Keratinocyte (primary cell): ENCODE data around the gene KIF21A. TPM values are rescaled to one million over a fixed set of nuclear protein-coding genes. Genes with fewer than 3 reads are reported as not detected.
A peak's percentile ranks its signal among the peaks of the same experiment; 100 is the strongest.

Experiments
- DNase-seq: peaks from one replicate; pipeline ENCODE4 v3.0.0-alpha.2; 2011; ENCODE audit warnings: low read depth, missing footprints, low spot score
- FAIRE-seq: peaks from 2 replicates; lab custom pipeline; 2011; peaks lifted over from hg19 to GRCh38; lab: Jason Lieb, UNC
- H2AFZ ChIP-seq: 2 replicates; pipeline ENCODE4 v1.6.0; 2012; ENCODE audit warnings: low read length, control low read depth, inconsistent platforms; ENCODE audit not compliant: control insufficient read depth
- H3K27ac ChIP-seq: 2 replicates; pipeline ENCODE4 v1.5.1; 2011; ENCODE audit warnings: low read length; ENCODE audit not compliant: control insufficient read depth, insufficient read depth
- H3K27me3 ChIP-seq: 3 replicates; pipeline ENCODE4 v1.6.0; 2011; ENCODE audit warnings: low read length; ENCODE audit not compliant: control insufficient read depth, insufficient read depth; ENCODE audit errors: extremely low read depth
- H3K36me3 ChIP-seq, 2 experiments: 2 replicates in 1 of 2; 3 replicates in 1 of 2; pipeline ENCODE4 v1.5.1; 2011; ENCODE audit warnings: low read length in 2 of 2, mild to moderate bottlenecking in 1 of 2; ENCODE audit not compliant: control insufficient read depth in 2 of 2, insufficient read depth in 2 of 2; ENCODE audit errors: extremely low read depth in 1 of 2
- H3K4me1 ChIP-seq: 3 replicates; pipeline ENCODE4 v1.5.1; 2011; ENCODE audit warnings: low read length; ENCODE audit not compliant: control insufficient read depth, insufficient read depth; ENCODE audit errors: extremely low read depth
- H3K4me2 ChIP-seq: 3 replicates; pipeline ENCODE4 v1.6.0; 2011; ENCODE audit warnings: low read depth, low read length; ENCODE audit not compliant: control insufficient read depth, insufficient read depth; ENCODE audit errors: extremely low read depth
- H3K4me3 ChIP-seq, 3 experiments: fragments of 200-600 bp in 1 of 3; sonication (generic) in 1 of 3; 2 replicates in 2 of 3; 3 replicates in 1 of 3; pipeline ENCODE4 v1.5.1; 2011 to 2016; ENCODE audit warnings: low read length in 3 of 3, mild to moderate bottlenecking in 3 of 3, control low read depth in 2 of 3, inconsistent platforms in 1 of 3, low read depth in 1 of 3, mixed read lengths in 1 of 3, mixed run types in 1 of 3, moderate library complexity in 1 of 3; ENCODE audit not compliant: control insufficient read depth in 2 of 3, insufficient read depth in 2 of 3; ENCODE audit errors: extremely low read depth in 1 of 3
- H3K79me2 ChIP-seq: 2 replicates; pipeline ENCODE4 v1.6.0; 2012; ENCODE audit warnings: low read length; ENCODE audit not compliant: control insufficient read depth, insufficient read depth
- H3K9ac ChIP-seq: 3 replicates; pipeline ENCODE4 v1.6.0; 2011; ENCODE audit warnings: low read length; ENCODE audit not compliant: control insufficient read depth, insufficient read depth; ENCODE audit errors: extremely low read depth
- H3K9me1 ChIP-seq: 3 replicates; pipeline ENCODE4 v1.6.0; 2011; ENCODE audit warnings: low read length; ENCODE audit not compliant: control insufficient read depth, insufficient read depth; ENCODE audit errors: extremely low read depth
- H3K9me3 ChIP-seq: 2 replicates; pipeline ENCODE4 v1.5.1; 2012; ENCODE audit warnings: low read depth, low read length; ENCODE audit not compliant: control insufficient read depth
- H4K20me1 ChIP-seq: 3 replicates; pipeline ENCODE4 v1.6.0; 2011; ENCODE audit warnings: low read length; ENCODE audit not compliant: control insufficient read depth, insufficient read depth; ENCODE audit errors: extremely low read depth
- CTCF ChIP-seq, 3 experiments: IDR thresholded peaks in 1 of 3; conservative IDR thresholded peaks in 1 of 3; optimal IDR thresholded peaks in 1 of 3; 2 replicates in 2 of 3; 3 replicates in 1 of 3; pipeline versions ENCODE3 to v1.5.1; 2011; ENCODE audit warnings: low read length in 3 of 3, mild to moderate bottlenecking in 3 of 3, moderate library complexity in 2 of 3, control low read depth in 1 of 3, inconsistent platforms in 1 of 3; ENCODE audit not compliant: insufficient read depth in 2 of 3; ENCODE audit errors: extremely low read depth in 1 of 3
- EZH2 ChIP-seq: IDR thresholded peaks from one replicate; pipeline ENCODE4 v1.6.1; 2012; ENCODE audit warnings: inconsistent platforms, mild to moderate bottlenecking, low read length, moderate library complexity
- dilution Hi-C: fragments of 300-500 bp; cut with MboI; formaldehyde crosslinking; loops from one replicate; pipeline ENCODE4 v1.7.0; 2020; ENCODE audit warnings: low sequenced_read_pairs; ENCODE audit not compliant: extremely low pct_ligation_motif_present
- polyA minus RNA-seq, 3 experiments: library from RNA; depleted of rRNA, polyadenylated mRNA; stranded (reverse); fragments of >200 nt; gene quantifications; 1 replicate in 1 of 3; 2 replicates in 1 of 3; 3 replicates in 1 of 3; pipeline ENCODE4 v1.2.3, GENCODE V29; 2011
- polyA plus RNA-seq, 5 experiments: library from polyadenylated mRNA; depleted of rRNA in 3 of 5; stranded (reverse) in 3 of 5; stranded (forward) in 1 of 5; unstranded in 1 of 5; fragments of >200 nt; gene quantifications; 1 replicate in 1 of 5; 2 replicates in 3 of 5; 3 replicates in 1 of 5; pipeline versions ENCODE4 v1.2.1 to v1.2.3, GENCODE V29; 2011 to 2012; ENCODE audit warnings: missing spikeins in 2 of 5, low read depth in 1 of 5, low replicate concordance in 1 of 5

The KIF21A gene, protein sequence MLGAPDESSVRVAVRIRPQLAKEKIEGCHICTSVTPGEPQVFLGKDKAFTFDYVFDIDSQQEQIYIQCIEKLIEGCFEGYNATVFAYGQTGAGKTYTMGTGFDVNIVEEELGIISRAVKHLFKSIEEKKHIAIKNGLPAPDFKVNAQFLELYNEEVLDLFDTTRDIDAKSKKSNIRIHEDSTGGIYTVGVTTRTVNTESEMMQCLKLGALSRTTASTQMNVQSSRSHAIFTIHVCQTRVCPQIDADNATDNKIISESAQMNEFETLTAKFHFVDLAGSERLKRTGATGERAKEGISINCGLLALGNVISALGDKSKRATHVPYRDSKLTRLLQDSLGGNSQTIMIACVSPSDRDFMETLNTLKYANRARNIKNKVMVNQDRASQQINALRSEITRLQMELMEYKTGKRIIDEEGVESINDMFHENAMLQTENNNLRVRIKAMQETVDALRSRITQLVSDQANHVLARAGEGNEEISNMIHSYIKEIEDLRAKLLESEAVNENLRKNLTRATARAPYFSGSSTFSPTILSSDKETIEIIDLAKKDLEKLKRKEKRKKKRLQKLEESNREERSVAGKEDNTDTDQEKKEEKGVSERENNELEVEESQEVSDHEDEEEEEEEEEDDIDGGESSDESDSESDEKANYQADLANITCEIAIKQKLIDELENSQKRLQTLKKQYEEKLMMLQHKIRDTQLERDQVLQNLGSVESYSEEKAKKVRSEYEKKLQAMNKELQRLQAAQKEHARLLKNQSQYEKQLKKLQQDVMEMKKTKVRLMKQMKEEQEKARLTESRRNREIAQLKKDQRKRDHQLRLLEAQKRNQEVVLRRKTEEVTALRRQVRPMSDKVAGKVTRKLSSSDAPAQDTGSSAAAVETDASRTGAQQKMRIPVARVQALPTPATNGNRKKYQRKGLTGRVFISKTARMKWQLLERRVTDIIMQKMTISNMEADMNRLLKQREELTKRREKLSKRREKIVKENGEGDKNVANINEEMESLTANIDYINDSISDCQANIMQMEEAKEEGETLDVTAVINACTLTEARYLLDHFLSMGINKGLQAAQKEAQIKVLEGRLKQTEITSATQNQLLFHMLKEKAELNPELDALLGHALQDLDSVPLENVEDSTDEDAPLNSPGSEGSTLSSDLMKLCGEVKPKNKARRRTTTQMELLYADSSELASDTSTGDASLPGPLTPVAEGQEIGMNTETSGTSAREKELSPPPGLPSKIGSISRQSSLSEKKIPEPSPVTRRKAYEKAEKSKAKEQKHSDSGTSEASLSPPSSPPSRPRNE (N-terminal part only)
- polyA plus RNA-seq = 17.2 to 27.5 TPM (median 21.1 TPM) in 3 replicates
- polyA plus RNA-seq (2011; ENCODE audit: low read depth) = 45.3 TPM
- 11.9 and 20.9 TPM in 2 replicates for polyA plus RNA-seq (2011; cell fraction: cytosol; rRNA removed)
- 25.6 and 35.9 TPM in 2 replicates for polyA plus RNA-seq (2011; cell fraction: nucleus; rRNA removed)
- 18.3 and 23.1 TPM in 2 replicates for polyA plus RNA-seq (2012; ENCODE audit: low replicate concordance)
- 10.2 to 56.7 TPM (median 27.9 TPM) in 3 replicates for polyA minus RNA-seq
- 10.6 TPM for polyA minus RNA-seq (2011; cell fraction: cytosol; rRNA and poly(A)+ RNA removed)
- polyA minus RNA-seq (2011; cell fraction: nucleus; rRNA and poly(A)+ RNA removed) = 40.2 and 76.2 TPM in 2 replicates

DNA sequence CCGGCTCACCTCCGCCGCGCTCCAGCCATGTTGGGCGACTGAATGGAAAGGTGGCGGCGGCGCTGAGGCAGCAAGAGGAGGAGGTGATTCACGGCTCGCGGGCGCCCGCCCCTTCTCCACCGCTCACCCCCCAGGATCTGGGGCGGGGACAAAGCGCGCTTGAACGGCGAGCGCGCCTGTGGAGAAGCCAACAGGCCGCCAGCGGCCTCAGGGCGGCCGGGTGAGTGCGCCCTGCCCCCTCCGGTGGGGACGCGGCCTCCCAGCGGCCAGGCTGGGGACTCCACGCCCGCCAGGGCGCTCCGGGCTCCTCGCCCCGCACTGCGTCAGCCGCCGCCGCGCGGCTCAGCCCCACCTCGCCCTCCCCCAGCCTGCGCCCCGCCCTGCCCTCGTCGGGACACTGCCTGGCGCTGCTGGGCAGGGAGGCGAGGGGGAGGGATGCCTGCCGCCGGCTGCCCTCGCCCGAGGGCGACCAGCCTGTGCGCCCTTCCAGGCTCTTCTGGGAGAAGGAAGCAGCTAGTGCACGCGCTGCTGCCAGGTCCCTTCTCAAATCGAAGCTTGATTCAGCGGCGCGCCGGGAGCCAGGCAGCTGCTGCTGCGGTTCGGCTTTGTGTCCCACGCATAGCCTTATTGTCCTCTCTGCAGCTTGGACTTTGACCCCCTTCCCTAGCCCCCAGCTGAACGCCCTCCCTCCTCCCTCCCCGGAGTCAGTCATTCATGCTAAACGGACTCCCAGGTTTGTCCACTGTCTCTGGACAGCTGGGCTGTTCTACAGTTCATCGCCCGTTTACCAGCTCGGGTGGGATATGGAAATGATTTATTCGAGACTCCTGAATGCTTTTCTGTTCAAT is at the start of gene KIF21A:
Gene KIF21A (minus strand): TSS at position 40 of the 848 bp plus-strand sequence. CDS start 150 bp downstream, outside the sequence.
- no peaks in the 10 kb centered on the region for H3K36me3 ChIP-seq
- H3K9me1 ChIP-seq = no peaks in the 10 kb centered on the region
- FAIRE-seq = no peak
- peak; percentile 44 for DNase-seq
- no peaks in the 10 kb centered on the region for H3K9me3 ChIP-seq
- TF ChIP-seq CTCF (optimal IDR thresholded peaks at IDR 0.05 in 1 of 3, IDR thresholded peaks at IDR 0.05 in 1 of 3, conservative IDR thresholded peaks at IDR 0.05 in 1 of 3; ENCODE audit: extremely low read depth in 1 of 3, insufficient read depth in 2 of 3, low read length in 3 of 3) (peak; percentile 29 to 71 (median 30)), EZH2 (no peak)
- dilution Hi-C loops = no loop called here
- H3K4me3 ChIP-seq = peak within 1 kb of the TSS; percentile 81 to 90 (median 82)
- H3K4me1 ChIP-seq = peaks cover 15% of the 10 kb centered on the region
- peak within 1 kb of the TSS; percentile 72 for H3K27ac ChIP-seq
- peaks cover 24% of the 10 kb centered on the region for H3K79me2 ChIP-seq
- peak within 1 kb of the TSS; percentile 88 for H2AFZ ChIP-seq
- H4K20me1 ChIP-seq = no peaks in the 10 kb centered on the region
- H3K4me2 ChIP-seq = peak within 1 kb of the TSS; percentile 85
- peak within 1 kb of the TSS; percentile 79 for H3K9ac ChIP-seq
- no peaks in the 10 kb centered on the region for H3K27me3 ChIP-seq
